GM12892 (cell line): ENCODE results near the gene SPINT3.

ENCODE experiments used
- POLR2A ChIP-seq: IDR thresholded peaks from 2 replicates; pipeline ENCODE4 v1.6.1; 2011; ENCODE audit warnings: low read depth, low read length, control low read depth
- POLR2AphosphoS5 ChIP-seq: IDR thresholded peaks from 2 replicates; pipeline ENCODE4 v1.6.1; 2011; ENCODE audit warnings: low read depth, low read length, control low read depth
- TAF1 ChIP-seq: IDR thresholded peaks from 2 replicates; pipeline ENCODE4 v1.6.1; 2011; ENCODE audit warnings: low read depth, mild to moderate bottlenecking, control low read depth, low read length, borderline replicate concordance

DNA sequence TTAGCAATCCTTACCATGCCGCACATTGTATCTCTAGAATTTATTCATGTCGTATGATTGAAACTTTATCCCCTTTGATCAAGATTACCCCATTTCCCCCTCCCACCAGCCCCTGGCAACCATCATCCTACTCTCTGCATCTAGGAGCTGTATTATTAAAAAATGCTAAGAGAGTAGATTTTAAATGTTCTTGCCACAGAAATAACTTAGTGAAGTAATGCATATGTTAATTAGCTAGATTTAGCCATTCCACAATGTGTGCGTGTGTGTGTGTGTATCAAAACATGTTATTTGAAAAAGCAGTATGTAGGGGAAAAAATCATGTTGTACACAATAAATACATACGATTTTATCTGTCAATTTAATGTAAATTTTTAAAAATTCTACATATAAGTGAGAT is 11.9 kb upstream of the SPINT3 start:
- TF ChIP-seq TAF1 (no peak), POLR2A (no peak), POLR2AphosphoS5 (no peak)
